Stimulated activated CD8-positive, alpha-beta memory T cell treated with anti-CD3 and anti-CD28 coated beads, Interleukin-15, amount 100 ng/mL, for 1 hour (primary cell): ENCODE results near the gene PLBD2.
A peak's percentile ranks its signal among the peaks of the same experiment; 100 is the strongest.

ENCODE experiments used
- DNase-seq: peaks from one replicate; pipeline ENCODE4 v3.0.0-alpha.2; 2020; ENCODE audit warnings: low read depth

PLBD2 gene

GRCh38 chr12:113358381-113359132 lies at the start of gene PLBD2:
PLBD2 (plus strand) TSS chr12:113358587; CDS start chr12:113358601, 14 bp downstream.
- DNase-seq = peak; percentile 87

- no peak for DNase-seq
Measured at GRCh38 chr12:113310489-113310888, 47.9 kb upstream of the PLBD2 start.

GRCh38 chr12:113314121-113314529 lies 44.3 kb upstream of the PLBD2 start:
- DNase-seq = no peak

GRCh38 chr12:113315358-113315757 lies 43.0 kb upstream of the PLBD2 start:
- no peak for DNase-seq

GRCh38 chr12:113316155-113316554 lies 42.2 kb upstream of the PLBD2 start:
- no peak for DNase-seq

GRCh38 chr12:113317122-113317521 lies 41.3 kb upstream of the PLBD2 start:
- DNase-seq = no peak

- no peak for DNase-seq
Measured at GRCh38 chr12:113318046-113318656, 40.2 kb upstream of the PLBD2 start.

- DNase-seq = no peak
Measured at GRCh38 chr12:113318900-113319628, 39.3 kb upstream of the PLBD2 start.

- no peak for DNase-seq
Measured at GRCh38 chr12:113320401-113320800, 38.0 kb upstream of the PLBD2 start.

GRCh38 chr12:113322343-113322742 lies 36.0 kb upstream of the PLBD2 start:
- no peak for DNase-seq

GRCh38 chr12:113325916-113326315 lies 32.5 kb upstream of the PLBD2 start:
- DNase-seq = no peak

- no peak for DNase-seq
Measured at GRCh38 chr12:113326775-113327395, 31.5 kb upstream of the PLBD2 start.

GRCh38 chr12:113328368-113328889 lies 30.0 kb upstream of the PLBD2 start:
- DNase-seq = no peak

GRCh38 chr12:113329022-113329790 lies 29.2 kb upstream of the PLBD2 start:
- no peak for DNase-seq

GRCh38 chr12:113329791-113330417 lies 28.5 kb upstream of the PLBD2 start:
- no peak for DNase-seq

GRCh38 chr12:113330505-113330904 lies 27.9 kb upstream of the PLBD2 start:
- DNase-seq = no peak

- no peak for DNase-seq
Measured at GRCh38 chr12:113332688-113333417, 25.5 kb upstream of the PLBD2 start.

GRCh38 chr12:113333418-113333750 lies 25.0 kb upstream of the PLBD2 start:
- no peak for DNase-seq

- no peak for DNase-seq
Measured at GRCh38 chr12:113333877-113334785, 24.3 kb upstream of the PLBD2 start.
